ENCODE results near the gene PITPNM3.

Gene PITPNM3

DNA sequence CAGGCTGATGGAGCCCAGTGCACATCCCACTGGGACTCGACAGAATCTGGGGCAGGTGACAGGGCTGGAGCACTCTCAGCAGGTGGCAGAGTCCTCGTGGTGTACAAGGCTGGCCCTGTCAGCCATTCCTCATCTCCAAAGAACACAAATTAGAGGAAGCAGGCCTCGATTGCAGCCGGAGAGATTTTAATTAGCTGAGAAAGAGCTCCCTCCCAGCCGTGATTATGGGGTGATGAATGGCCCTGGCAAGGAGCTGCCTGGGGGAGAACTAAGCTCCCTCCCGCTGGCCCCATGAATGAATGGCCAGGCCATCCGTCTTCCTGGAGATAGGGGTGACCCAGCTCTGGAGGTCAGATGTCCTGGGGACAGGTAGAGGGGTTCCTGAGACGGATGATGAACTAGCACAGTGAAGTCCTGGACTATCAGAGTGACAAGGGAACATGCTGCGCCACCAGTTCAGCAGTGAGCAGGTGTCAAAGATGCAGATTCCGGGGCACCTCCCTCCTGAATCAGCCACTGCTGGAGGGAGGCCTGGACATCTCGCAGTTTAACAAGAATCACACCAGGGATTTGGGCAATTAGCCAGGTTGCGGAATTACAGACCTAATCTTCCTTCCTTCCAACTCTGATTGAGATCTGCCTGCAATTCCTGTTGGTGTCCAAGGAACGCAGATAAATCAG, 76.6 kb downstream of the PITPNM3 start:
- no peak for DNase-seq (ENCODE audit: low spot score)

DNA sequence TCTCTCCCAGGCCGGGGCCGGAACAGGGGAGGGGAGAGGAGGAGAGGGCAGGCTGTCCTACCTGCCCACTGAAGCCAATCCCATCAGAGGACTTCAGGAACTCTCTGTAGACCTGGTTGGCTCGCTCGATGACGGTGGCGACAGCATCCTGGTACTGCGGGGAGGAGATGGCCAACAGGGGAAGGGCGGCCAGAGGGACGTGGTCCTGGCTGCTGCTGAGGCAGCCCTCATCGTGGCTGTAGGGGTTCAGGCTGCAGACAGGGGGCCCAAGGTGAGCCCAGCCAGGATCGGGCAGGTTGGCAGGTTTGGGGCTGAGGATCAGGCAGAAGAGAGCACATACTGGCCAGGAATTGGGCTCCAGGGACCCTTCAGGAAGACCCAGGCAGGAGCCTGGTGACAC, 77.9 kb downstream of the PITPNM3 start:
- no peak for DNase-seq (ENCODE audit: low spot score)

DNA sequence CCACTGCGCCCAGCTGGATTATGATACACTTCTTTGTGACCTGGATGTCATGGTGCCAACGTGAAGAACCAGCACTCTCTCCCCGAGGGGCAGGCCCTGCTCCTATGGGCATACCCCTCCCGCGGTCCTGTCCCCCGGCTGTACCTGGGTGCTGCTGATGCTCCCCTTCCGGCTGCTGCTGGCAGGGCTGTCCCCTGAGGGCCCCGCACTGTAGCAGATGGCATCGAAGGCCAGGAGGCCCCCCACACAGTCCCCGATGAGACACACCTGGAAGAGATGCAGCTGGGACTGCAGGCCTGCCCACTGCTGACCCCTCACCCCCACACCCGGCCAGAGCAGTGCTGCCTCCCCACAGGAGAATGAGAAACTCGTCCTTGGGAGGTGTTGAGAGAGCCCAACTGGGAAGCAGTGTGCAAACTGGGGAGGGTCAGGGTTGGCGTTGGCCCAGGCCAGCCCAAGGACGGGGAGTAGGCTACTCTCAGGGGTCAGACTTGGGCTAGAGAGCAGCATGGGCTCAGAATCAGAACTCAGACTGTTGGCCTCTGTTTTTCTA, 78.4 kb downstream of the PITPNM3 start:
- DNase-seq (ENCODE audit: low spot score): no peak

DNA sequence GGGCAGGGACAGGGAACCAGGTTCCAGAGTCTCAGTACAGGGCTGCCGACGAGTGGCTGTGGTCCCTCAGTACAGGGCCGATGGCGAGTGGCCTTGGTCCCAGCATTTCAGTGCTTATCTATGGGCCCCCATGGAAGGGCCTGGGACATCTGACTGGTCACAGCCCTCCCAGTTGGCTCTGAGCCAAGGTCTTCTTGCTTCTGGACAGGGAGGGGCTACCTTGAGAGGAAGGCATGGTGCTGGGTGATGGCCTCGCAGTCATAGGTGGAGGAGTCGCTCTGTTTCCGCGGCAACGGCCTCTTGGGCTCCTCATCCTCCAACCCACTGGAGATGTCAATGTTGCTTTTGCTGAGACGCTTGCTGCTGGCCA, 79.6 kb downstream of the PITPNM3 start:
- no peak for DNase-seq (ENCODE audit: low spot score)

DNA sequence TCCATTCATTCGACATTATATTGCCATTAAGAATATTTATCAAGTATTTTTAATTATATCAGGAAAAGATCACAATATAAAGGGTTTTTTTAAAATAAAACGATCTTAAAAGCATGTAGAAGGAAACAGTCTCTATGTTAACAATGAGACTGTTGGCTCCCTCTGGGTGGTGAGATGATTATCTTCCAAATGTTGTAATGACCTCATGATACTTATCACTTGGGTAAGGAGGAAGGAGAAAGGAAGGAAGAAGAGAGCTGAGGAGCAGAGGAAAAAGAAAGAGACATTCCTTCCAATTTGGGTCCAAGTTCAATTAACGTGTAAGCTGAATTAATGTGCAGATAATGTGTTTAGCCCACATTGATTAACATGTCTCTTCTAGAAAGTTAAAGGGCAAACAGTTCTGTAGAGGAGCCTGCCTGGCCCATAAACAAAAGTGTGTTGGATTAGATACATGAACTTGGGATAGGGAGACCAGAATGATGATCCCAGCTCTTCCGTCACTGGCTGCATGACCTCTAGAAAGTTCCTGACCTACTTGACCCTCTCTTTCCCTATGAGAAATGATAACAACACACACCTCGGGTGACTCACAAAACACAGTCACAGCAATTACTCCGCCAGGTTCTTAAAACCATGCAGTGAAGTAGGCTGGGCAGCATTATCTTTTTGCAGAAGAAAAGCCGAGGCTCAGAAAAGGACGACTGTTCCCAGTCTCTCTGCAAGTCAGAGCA, 80.1 kb downstream of the PITPNM3 start:
- DNase-seq (ENCODE audit: low spot score): no peak

DNA sequence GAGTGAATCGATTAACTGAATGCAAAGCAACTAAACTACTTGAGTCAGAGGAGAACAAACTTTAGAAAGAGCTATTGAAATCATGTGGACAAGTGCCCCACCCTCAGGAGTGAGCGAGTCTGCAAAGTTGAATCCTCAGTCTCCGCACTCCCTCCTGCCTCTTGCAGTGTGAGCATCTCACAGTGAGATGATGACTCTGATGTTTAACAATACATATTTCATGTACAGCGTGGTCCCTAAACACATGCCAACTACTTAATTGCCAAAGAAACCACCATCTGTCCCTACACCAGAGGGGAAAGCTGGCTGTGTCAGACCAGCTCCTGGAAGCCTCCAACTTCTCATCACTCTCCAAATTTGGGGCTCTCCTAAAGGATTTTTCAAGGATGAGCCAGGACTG, 80.9 kb downstream of the PITPNM3 start:
- DNase-seq (ENCODE audit: low spot score): no peak

DNA sequence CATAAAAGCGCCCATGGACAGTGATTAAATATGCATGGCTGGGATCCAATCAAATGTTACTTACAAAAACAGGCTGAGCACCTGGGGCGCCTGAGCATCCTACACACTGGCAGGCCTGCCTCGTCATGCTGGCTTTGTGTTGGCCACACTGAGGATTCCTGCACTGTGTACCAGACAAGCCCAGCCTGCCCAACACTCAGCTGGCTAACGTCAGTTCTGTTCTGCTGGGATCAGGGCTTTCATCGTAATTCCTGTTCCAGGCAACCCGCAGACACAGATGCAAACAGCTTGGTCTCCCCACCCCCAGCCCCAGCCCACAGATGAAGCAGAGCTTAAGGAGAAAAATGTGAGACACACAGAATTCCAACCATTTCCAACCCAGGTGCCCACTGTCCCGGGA, 81.4 kb downstream of the PITPNM3 start:
- no peak for DNase-seq (ENCODE audit: low spot score)

DNA sequence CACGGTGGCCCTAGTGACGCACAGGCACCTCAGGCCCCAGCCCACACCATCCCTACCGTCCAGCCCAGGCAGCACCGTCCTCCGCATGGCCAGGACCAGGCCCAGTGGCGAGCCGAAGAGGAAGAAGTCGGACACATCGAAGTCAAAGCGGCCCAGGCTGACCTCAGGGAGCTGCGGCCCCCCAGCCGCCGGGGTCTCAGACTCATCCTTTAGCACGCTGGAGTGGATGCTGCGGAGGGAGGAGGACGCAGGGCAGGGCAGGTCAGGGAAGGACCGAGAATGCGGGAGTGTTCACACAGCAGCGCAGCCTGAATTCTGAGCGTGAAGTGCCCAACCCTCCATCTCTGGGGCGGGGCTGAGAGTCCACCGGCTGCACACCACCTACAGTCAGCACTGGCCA, 82.0 kb downstream of the PITPNM3 start:
- no peak for DNase-seq (ENCODE audit: low spot score)

DNA sequence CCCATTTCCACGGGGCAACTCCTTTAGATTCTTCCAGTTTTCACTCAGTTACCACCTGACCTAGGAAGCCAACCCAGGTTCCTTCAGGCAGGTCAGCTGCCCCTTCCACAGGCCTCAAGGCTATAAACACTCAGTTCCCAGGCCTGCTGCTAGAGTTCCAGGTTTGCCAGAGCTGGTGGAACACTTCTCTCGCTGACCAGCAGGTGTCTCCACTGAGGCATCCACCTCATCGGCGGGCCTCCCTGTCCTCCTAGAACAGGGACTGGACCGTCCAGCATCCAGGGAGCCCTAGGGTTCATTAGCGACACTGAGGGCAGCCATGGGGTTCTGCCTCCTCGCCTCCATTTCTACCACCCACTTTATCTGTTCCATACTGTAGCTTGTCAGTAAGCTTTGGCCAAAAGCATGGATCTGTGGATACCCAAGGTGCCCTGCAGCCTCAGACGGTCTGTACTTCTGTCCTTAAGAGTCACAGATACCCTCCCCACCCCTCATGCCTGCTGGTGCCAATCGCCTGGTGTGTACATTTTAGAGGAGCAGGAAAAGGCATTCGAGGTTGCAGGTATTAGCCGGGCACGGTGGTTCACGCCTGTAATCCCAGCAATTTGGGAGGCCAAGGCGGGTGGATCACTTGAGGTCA, 83.1 kb downstream of the PITPNM3 start:
- DNase-seq (ENCODE audit: low spot score): peak; percentile 95

DNA sequence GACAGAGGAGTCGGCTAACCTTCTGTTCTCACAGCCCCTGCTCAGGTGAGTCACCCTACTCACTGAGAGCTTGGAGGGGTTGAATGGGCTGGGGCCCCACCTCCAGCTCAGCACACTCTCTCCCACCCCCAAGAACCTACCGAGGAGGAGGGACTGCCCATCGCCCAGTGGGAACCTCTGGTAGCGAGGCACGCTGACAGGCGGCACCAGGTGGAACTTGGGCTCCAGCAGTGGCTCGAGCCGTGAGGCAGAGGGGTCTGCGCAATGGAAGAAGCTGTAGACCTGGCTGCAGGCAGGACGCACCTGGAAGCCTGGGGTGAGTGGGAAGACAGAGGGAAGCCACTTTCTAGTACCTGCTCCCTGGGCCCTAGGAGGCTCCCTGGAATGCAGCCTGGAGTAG, 83.8 kb downstream of the PITPNM3 start:
- no peak for DNase-seq (ENCODE audit: low spot score)

DNA sequence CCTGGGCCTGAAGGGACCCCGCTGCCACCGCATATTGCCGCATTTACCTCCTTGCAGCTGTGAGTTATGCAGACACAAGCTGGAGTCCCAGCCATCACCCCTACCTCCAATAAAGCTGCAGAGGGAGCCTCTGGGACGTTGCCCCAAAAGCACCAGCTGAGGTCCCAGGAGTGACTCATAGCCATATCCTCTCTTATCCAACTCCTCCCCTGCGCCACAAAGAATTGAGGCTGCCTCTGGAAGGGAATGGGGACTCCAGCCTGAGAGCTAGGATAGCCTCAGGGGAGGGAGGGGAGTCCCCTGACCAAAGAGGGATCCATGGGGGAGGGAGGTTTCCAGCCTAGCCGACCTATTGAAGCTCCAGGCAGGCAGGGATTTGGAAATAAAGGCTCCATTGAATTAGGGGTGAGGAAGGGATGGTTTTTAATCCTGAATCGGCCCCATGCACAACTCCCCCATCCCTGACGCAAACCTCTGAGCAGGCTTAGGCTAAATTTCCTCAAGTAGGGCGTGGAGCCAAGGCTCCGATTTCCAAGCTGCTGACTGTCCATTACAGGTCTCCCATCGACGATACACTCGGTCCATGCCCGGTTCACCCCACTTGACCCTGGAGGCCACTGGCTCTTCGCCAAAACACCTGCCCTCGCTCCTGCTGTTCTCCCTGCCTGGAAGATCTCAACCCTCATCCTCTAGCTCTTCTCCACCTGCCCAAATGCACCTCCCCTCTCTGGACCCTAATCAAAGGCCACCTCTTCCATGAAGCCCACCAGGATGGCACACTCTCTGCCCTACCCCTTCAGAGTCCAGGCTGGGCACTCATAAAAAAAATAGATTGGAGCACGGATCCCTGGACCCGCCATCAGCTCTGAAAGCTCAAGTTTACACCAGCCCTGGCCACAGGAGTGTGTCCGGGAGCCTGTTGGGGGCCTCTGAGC, 84.6 kb downstream of the PITPNM3 start:
- DNase-seq (ENCODE audit: low spot score): peak; percentile 86

DNA sequence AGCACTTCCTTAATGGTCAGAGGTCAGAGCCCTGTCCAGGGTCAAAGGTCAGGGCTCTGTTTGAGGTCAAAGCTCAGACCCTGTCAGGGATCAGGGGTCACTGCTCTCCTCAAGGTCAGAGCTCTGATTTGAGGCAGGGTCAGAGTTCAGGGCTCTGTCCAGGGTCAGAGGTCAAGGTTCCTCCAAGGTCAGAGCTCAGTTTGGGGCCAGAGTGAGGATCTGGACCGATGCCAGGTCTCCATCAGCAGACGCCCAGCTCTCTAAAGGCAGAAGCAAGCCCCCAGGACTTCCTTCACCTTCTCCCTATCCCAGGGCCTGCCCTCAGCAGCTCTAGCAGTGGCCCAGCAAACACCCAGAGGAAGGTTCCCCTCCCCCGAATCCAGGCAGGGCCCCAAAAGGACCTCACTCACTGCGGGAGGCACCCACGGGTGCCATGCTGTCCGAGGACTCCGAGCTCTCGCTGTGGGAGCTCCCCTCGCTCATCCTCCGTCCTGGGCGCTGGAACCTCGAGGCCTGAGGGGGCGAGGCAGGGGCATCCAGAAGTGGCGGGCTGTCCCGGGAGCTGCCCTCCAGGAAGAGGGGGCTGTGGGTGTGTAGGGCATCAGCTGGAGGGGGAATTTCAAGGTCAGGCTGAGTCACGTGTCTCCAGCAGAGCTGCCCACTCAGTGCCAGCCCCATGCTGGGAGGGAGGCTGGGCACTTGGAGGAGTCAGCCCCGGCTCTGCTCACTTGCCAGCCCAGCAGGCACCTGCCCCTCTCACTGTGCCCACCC, 85.4 kb downstream of the PITPNM3 start:
- no peak for DNase-seq (ENCODE audit: low spot score)

DNA sequence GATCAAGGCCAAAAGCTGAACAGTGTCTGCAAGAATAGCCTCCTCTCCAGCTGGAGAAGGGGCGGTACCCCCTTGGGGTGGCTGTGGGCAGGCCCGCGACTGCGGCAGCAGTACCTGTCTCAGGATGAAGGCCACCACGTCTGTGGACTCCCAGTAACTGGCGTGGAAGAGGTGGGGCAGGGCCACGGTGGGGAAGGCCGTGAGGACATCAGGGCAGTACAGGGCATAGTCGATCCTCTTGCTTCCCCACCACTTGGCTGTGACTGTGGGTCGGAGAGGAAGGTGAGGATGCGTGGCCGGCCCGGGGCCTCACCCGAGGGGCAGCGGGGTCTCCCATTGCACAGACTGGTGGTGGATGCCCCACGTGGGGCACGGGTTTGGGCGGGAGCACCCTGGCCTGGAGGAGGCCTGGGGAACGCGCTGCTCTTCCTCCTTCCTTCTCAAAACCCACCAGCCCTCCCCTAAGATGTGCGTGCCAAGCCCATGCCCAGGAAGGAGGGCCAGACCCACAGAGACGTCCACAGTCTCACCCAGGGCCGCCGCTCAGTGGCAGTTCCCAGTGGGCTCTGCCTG, 86.1 kb downstream of the PITPNM3 start:
- DNase-seq (ENCODE audit: low spot score): no peak

DNA sequence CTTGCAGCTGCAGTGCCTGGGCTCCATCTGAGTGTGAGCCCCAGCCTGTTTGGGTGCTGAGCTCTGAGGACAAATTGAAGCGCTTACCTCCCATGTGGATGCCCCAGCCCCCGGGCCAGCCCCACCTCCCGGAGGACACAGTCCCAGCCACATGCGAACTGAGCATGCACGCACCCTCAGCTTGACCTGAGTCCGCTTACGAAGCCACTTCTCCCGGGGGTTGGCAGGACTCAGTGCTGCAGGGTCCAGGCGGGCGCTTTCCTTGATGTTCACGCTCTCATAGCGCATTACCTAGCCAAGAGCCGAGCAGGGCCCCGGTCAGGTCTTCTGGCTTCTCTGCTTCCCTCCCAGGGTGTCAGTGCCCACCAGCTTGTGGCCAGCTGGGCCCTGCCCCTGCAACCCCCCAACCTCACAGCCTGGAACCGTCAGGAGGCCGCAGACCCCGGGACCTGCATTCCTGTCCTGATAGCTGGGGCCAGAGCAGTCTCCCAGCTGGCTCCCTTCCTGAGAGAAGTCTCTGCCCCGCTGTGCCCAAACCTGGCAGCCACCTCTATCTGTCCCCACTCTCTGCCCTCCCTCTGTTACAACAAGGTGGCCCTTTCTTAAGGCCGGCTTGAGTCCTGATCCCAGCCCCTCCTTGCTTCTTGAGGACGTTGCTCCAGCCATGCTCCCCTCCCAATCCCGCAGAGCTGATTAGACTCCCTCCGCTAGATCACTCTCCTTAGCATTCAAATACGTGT, 88.1 kb downstream of the PITPNM3 start:
- no peak for DNase-seq (ENCODE audit: low spot score)

DNA sequence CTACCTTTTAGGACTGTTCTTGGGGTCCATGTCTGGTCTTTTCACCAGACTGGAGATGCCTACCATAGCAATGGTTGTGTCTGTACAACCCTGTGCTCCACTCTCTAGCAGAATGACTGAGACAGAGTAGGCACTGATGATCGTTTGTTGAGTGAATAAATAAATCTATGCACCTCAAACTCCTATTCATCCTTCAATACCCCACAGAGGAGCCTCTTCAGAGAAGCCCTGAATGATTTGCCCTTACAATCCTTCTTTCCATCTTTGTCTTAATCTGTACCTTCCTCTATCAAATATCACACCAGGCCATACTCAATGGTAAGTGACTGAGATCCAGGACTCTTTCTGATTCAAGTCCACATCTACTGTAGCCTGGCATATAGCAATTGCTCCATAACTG, 88.8 kb downstream of the PITPNM3 start:
- no peak for DNase-seq (ENCODE audit: low spot score)

DNA sequence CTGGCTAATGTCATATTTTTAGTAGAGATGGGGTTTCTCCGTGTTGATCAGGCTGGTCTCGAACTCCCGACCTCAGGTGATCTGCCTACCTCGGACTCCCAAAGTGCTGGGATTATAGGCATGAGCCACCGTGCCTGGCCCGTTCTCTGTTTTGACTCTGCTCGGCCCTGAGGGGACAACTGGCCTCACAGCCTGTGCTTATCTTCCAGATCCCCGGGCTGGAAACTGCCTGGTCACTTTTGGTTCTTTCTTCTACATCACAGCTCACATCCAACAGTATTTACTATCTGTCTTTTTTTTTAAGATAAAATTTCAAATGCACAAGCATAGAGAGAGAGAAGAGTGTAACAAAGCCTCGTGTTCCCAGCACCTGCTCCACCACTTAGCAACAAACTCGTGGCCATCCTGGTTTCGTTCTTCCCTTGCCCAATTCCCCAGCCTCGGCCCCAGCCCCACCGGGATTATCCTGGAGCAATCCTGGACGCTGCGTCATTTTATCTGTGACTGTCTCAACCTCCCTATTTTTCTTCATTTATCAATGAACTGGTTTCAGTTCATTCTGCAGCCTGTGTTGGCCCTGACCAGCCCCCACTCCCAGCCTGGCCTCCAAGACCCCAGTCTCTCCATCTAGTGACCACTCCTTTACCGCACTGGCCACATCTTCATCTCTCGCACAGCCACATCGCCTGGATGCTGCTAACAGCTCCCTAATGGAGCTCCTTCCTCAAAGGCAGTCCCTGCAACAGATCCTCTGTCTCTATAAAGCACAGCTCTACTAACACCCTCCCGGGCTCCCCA, 91.0 kb downstream of the PITPNM3 start:
- DNase-seq (ENCODE audit: low spot score): no peak

DNA sequence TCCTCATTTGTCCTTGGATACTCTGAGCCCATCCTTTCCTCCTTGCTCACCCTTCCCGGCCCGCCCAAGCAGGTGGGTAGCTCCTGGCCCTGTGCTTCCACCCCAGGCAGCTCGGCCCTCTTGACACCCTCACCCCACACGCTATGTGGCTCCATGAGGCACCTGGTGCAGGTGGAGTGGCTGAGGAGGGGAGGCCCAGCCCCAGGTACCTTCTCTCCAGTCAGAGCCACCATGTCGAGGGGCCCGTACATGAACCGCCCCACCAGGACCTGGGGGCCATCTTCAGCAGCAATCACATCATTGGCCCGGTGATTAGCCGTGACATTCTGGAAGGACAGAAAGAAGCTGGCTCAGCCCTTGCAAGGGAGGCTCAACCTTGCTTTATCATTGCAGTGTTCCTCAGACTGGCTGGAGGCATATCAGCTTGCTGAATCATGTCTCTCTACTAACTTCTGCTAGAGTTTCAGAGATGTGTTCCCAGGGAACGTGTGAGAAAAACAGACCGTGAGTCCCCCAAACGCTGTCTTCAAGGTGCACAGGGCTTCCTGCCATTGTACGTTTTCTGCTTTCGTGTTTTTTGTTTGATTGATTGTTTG, 91.8 kb downstream of the PITPNM3 start:
- no peak for DNase-seq (ENCODE audit: low spot score)

DNA sequence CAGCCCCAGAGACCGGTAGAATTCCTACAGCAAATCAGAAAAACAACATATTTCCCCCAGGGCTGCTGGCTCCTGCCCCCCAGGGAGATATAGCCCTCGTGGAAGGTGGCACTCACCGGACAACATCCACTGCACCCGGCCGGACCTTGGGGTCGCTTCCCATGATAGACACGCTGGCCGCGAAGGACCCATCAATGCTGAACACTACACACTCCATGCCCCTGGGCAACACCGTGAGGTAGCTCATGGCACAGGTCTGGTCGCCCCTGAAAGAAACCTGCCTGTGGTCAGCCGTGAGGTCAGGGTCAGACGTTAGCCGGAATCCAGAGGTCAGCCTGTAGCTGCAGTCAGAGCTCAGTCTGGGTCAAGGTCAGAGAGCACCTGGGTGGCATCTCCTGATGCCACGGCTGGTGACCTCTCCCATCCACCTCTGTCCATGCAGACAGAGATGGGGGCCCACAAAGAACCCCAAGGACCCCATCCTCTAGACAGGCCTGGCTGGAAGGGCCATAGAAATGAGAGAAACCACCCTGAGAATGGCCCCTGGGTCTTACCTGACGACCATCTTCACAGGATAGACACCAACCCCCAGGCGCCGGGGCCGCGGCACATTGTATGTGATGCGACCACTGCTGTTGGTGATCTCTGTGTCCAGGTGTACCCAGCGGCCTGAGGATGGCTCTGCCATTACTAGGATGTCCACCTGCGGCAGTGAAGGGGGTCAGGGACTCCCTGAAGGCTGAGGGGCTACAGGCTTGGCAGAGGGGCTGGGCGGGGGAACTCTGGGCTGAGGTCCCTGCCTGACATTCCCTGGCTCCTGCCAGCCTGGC, 92.5 kb downstream of the PITPNM3 start:
- no peak for DNase-seq (ENCODE audit: low spot score)
